Body of pancreas (tissue), 4 donors: Measurements from ENCODE around the gene STARD9.

Experiments
- CTCF ChIP-seq, 7 experiments: fragments of 450-650 bp in 4 of 7; fragments of 200-600 bp in 3 of 7; sonication (generic) in 3 of 7; IDR thresholded peaks; one replicate each; pipeline ENCODE4 v1.5.1; 2016 to 2019; ENCODE audit warnings: antibody characterized with exemption in 7 of 7
- POLR2A ChIP-seq, 3 donors: fragments of 450-650 bp; IDR thresholded peaks; one replicate each; pipeline ENCODE4 v1.6.1; 2016; ENCODE audit warnings: antibody characterized with exemption in 3 of 3, mild to moderate bottlenecking in 2 of 3

DNA sequence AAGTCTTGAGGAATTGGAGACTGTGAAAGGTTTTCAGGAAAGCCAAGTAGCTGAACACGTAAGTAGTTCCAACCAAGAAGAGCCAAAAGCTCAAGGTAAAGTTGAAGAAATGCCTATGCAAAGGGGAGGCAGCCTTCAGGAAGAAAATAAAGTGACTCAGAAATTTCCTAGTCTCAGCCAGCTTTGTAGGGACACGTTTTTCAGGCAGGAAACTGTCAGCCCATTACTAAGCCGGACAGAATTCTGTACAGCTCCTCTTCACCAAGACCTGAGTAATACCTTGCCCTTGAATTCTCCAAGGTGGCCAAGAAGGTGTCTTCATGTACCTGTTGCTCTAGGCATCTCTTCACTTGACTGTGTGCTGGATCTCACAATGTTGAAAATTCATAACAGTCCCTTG, 112.9 kb downstream of the STARD9 start:
- no peak for TF ChIP-seq POLR2A (IDR thresholded peaks at IDR 0.05)
- no peak for TF ChIP-seq CTCF (IDR thresholded peaks at IDR 0.05)
